Common myeloid progenitor, CD34-positive (primary cell): ENCODE results near the gene VWA5B2.
"Not testable (repeated sequence)": the region's sequence is repeated elsewhere in the genome, so short reads cannot be mapped to it uniquely, and the experiment has no call there.

Experiments used
- CTCF ChIA-PET: fragments of 350-600 bp; sonication (Branson Sonifier 250); formaldehyde crosslinking; loops from one replicate; lab custom pipeline; 2021; ENCODE audit warnings: antibody characterized with exemption; lab: Charles Lee
- POLR2A ChIA-PET: fragments of 350-600 bp; sonication (Branson Sonifier 250); formaldehyde crosslinking; loops from one replicate; lab custom pipeline; 2021; ENCODE audit warnings: antibody characterized with exemption; lab: Charles Lee
- DNase-seq, 3 donors: peaks; one replicate each; pipeline versions ENCODE4 v3.0.0 to v3.0.0-alpha.2; 2013
- H3K27ac ChIP-seq, 2 experiments: 1 replicate in 1 of 2; 2 replicates in 1 of 2; pipeline ENCODE4 v1.7.0; 2013; ENCODE audit warnings: inconsistent platforms in 2 of 2, low read length in 2 of 2, mild to moderate bottlenecking in 2 of 2, low read depth in 1 of 2, moderate library complexity in 1 of 2; ENCODE audit not compliant: severe bottlenecking in 2 of 2, insufficient read depth in 1 of 2, poor library complexity in 1 of 2
- H3K27me3 ChIP-seq, 5 experiments: replicated peaks in 2 of 5; 1 replicate in 3 of 5; 2 replicates in 2 of 5; pipeline versions ENCODE4 v1.6.1 to v1.7.0; 2013; ENCODE audit warnings: low read length in 4 of 5, mild to moderate bottlenecking in 2 of 5, moderate library complexity in 2 of 5, inconsistent platforms in 1 of 5; ENCODE audit not compliant: insufficient read depth in 5 of 5, control insufficient read depth in 4 of 5
- H3K36me3 ChIP-seq, 4 experiments: 1 replicate in 2 of 4; 2 replicates in 2 of 4; pipeline versions ENCODE4 v1.6.1 to v1.7.0; 2013; ENCODE audit warnings: low read length in 3 of 4, control low read depth in 1 of 4, mild to moderate bottlenecking in 1 of 4; ENCODE audit not compliant: control insufficient read depth in 4 of 4, insufficient read depth in 4 of 4
- H3K4me1 ChIP-seq, 4 experiments: 1 replicate in 3 of 4; 2 replicates in 1 of 4; pipeline versions ENCODE4 v1.6.1 to v1.7.1; 2013; ENCODE audit warnings: low read length in 3 of 4, mild to moderate bottlenecking in 3 of 4, control low read depth in 1 of 4, inconsistent platforms in 1 of 4, moderate library complexity in 1 of 4; ENCODE audit not compliant: control insufficient read depth in 4 of 4, insufficient read depth in 4 of 4; ENCODE audit errors: control extremely low read depth in 1 of 4
- H3K4me3 ChIP-seq, 7 experiments: 1 replicate in 4 of 7; 2 replicates in 3 of 7; pipeline versions ENCODE4 v1.5.1 to v1.7.0; 2013; ENCODE audit warnings: mild to moderate bottlenecking in 7 of 7, low read length in 6 of 7, moderate library complexity in 6 of 7, inconsistent platforms in 2 of 7, low read depth in 2 of 7, control low read depth in 1 of 7; ENCODE audit not compliant: insufficient read depth in 4 of 7, control insufficient read depth in 1 of 7; ENCODE audit errors: extremely low read depth in 1 of 7
- H3K9me3 ChIP-seq, 5 experiments: 1 replicate in 4 of 5; 2 replicates in 1 of 5; pipeline versions ENCODE4 v1.6.1 to v1.7.1; 2013; ENCODE audit warnings: low read length in 4 of 5, mild to moderate bottlenecking in 2 of 5, inconsistent platforms in 1 of 5, low read depth in 1 of 5, moderate library complexity in 1 of 5; ENCODE audit not compliant: control insufficient read depth in 4 of 5, insufficient read depth in 2 of 5; ENCODE audit errors: control extremely low read depth in 1 of 5
- WGBS: methylation state at CpG from one replicate; pipeline ENCODE4 v1.1.5; 2013; ENCODE audit not compliant: insufficient coverage; 5-methylcytosine and 5-hydroxymethylcytosine counted together

The VWA5B2 gene

DNA sequence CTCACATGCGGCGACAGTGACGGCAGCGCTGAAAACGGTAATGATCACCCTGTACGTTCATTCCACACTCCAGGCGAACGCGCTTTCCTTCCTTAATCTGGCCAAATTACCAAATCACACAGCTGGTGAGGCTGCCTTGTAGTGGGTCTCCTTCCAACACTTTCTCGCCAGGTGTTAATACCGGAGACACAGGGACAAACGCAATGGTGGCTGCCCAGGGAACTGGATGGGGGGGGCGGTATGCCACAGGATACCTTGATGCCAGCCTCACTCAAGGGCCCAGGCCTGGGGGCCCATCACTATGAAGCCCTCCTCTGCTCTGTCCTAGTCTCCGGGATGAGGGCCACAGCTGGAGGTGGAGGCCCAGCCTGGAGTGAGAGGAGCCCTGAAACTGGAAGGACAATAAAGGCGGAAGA, 33.4 kb downstream of the VWA5B2 start:
- Histone ChIP-seq H3K9me3 (no peaks in the 10 kb centered on the region), H3K4me3 (peak overlapping the region in 1 of 7 experiments; percentile 16), H3K27ac (no peak overlapping the region), H3K36me3 (peaks cover 0 to 8% (median 7%) of the 10 kb centered on the region in 4 experiments), H3K4me1 (peaks cover 0 to 28% (median 22%) of the 10 kb centered on the region in 4 experiments), H3K27me3 (peaks cover 9 to 72% (median 18%) of the 10 kb centered on the region in 5 experiments)
- no peak for DNase-seq
- ChIA-PET CTCF (interaction anchor here (1.2 kb wide), 1 partner anchor 35 kb away, joined by 5 read pairs; no protein-coding TSS in a partner anchor), POLR2A (no interaction called here)
- WGBS, result 19% methylated on average over 13 of the region's 15 CpGs

DNA sequence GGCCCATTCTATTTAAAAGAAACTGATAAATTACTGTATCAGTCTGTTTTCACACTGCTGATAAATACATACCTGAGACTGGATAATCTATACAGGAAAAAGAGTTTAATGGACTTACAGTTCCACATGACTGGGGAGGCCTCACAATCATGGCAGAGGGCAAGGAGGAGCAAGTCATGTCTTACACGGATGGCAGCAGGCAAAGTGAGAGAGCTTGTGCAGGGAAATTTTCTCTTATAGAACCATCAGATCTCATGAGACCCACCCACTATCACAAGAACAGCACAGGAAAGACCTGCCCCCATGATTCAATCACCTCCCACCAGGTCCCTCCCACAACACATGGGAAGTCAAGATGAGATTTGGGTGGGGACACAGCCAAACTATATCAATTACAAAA, 37.9 kb downstream of the VWA5B2 start:
- CTCF ChIA-PET, result not testable (repeated sequence)

DNA sequence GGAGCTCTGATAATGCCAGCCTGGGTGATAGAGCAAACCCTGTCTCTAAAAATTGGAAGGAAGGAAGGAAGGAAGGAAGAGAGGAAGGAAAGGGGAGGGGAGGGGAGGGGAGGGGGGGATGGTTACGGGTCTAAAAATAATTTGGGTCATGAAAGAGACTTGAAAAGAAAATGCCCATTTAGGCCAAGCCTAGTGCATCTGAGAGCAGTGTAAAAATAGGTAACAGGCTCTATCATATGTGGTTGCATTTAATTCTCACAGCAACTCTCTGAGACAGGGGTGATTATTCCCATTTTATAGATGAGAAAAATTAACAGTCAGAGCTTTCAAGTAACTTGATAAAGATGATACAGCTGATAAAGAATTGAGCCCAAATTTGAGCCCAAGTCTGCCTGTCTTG, 42.9 kb downstream of the VWA5B2 start:
- POLR2A ChIA-PET, result interaction anchor here (0.6 kb wide), 1 partner anchor 466 kb away, joined by 5 read pairs; no protein-coding TSS in a partner anchor
- Histone ChIP-seq H3K36me3 (no peaks in the 10 kb centered on the region), H3K4me1 (peaks cover 0 to 7% (median under 1%) of the 10 kb centered on the region in 4 experiments), H3K27ac (no peak overlapping the region), H3K27me3 (peaks cover 10 to 58% (median 13%) of the 10 kb centered on the region in 5 experiments), H3K4me3 (no peak overlapping the region), H3K9me3 (peaks cover 0 to 4% (median 0%) of the 10 kb centered on the region in 5 experiments)
- 71% methylated on average over 1 of the region's 1 CpG for WGBS
- CTCF ChIA-PET, result interaction anchor here (2.7 kb wide), 1 partner anchor 10 kb away, joined by 6 read pairs; no protein-coding TSS in a partner anchor
- no peak for DNase-seq

More for the DNA sequence above, 37.9 kb downstream of the VWA5B2 start:
- H3K36me3 ChIP-seq, DNase-seq, H3K4me3 ChIP-seq, POLR2A ChIA-PET, H3K27ac ChIP-seq, H3K4me1 ChIP-seq, H3K9me3 ChIP-seq: not testable (repeated sequence)
- peaks cover 7 to 52% (median 12%) of the 10 kb centered on the region in 5 experiments for H3K27me3 ChIP-seq
- no CpG with 5 or more reads among the region's 1 CpG for WGBS

DNA sequence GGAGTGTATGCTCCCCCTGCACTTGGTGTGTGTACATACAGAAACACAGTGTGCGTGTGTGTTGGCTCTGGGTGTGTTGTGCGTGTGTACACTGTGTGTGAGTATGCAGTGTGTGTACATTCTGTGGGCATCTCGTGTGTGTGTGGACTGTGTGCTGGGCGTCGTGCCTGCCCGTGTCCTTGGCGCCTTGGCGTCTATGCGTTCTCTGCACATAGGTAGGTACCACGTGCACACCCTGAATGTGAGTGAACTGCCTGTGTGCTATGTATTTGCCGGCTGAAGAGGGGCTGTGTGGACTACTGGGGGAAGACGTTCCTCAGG, 46.0 kb downstream of the VWA5B2 start:
- WGBS, result 71% methylated on average over 7 of the region's 12 CpGs
- H3K27me3 ChIP-seq, result peaks cover 8 to 56% (median 19%) of the 10 kb centered on the region in 5 experiments
- CTCF ChIA-PET, result no interaction called here

DNA sequence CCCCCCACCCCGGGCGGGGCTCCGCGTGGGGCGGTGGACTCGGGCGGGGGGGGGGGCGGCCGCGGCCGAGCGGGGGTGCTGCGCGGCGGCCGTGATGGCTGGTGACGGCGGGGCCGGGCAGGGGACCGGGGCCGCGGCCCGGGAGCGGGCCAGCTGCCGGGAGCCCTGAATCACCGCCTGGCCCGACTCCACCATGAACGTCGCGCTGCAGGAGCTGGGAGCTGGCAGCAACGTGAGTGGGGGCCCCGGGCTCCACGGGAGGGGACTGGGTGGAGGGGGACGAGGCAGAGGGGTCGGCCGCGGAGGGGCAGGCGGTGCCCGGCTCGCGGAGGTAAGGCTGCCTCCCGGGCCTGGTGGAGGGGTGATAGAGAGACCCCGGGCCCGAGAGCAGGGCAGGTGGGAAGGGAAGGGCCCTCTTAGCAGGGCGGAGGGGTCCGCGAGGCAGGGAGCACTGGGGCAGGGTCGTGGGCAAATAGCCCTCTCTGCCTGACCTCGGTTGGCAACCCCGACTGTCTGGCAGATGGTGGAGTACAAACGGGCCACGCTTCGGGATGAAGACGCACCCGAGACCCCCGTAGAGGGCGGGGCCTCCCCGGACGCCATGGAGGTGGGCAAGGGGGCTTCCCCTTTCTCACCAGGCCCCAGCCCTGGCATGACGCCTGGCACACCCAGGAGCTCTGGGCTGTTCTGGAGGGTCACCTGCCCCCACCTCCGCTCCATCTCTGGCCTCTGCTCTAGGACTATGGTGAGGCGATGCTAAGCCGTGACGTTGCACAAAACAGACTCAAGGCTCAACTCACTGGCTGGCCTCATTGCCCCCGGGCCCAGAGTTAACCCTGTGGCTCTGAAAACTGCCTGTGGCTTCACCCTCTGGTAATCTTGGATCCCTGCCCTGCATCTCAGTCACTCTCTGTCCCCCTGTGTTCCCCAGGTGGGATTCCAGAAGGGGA, 46.9 kb downstream of the VWA5B2 start, which contains the start of gene ECE2:
ECE2 (plus strand) TSS at position 62 of the 950 bp plus-strand sequence; CDS start at position 194, 132 bp downstream.
- POLR2A ChIA-PET, result no interaction called here
- H3K27ac ChIP-seq, result no peak within 1 kb of the TSS
- no peaks in the 10 kb centered on the region for H3K36me3 ChIP-seq
- CTCF ChIA-PET, result no interaction called here
- 16% methylated on average over 50 of the region's 65 CpGs for WGBS
- H3K4me3 ChIP-seq, result no peak within 1 kb of the TSS
- peaks cover 0 to 7% (median under 1%) of the 10 kb centered on the region in 4 experiments for H3K4me1 ChIP-seq
- DNase-seq, result no peak
- H3K9me3 ChIP-seq, result peaks cover 0 to 4% (median 0%) of the 10 kb centered on the region in 5 experiments
- peaks cover 8 to 56% (median 19%) of the 10 kb centered on the region in 5 experiments for H3K27me3 ChIP-seq

More for the DNA sequence above, 46.0 kb downstream of the VWA5B2 start:
- peaks cover 0 to 4% (median 0%) of the 10 kb centered on the region in 5 experiments for H3K9me3 ChIP-seq
- POLR2A ChIA-PET, result no interaction called here
- H3K27ac ChIP-seq, result no peak overlapping the region
- peaks cover 0 to 7% (median under 1%) of the 10 kb centered on the region in 4 experiments for H3K4me1 ChIP-seq
- no peak overlapping the region for H3K4me3 ChIP-seq
- no peaks in the 10 kb centered on the region for H3K36me3 ChIP-seq
- DNase-seq, result no peak

DNA sequence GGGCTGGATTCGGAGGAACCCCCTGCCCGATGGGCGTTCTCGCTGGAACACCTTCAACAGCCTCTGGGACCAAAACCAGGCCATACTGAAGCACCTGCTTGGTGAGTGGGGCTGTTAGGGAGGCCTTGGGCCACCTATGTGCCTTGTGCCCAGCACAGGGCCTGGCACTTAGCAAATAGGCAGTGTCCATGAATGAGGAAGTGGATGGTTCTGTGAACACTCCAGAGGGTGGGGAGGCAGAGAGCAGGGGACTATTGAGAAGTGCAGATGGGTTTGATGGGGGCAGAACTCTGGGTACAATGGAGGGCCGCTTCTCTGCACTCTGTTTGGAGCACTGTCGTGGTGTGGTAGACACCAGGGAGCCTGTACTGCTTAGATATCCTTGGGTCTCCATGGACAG, 48.0 kb downstream of the VWA5B2 start:
- ChIA-PET POLR2A (no interaction called here), CTCF (no interaction called here)
- H3K4me1 ChIP-seq, result peaks cover 0 to 7% (median under 1%) of the 10 kb centered on the region in 4 experiments
- no peak overlapping the region for H3K27ac ChIP-seq
- H3K9me3 ChIP-seq, result peaks cover 0 to 4% (median 0%) of the 10 kb centered on the region in 5 experiments
- no peaks in the 10 kb centered on the region for H3K36me3 ChIP-seq
- 93% methylated on average over 6 of the region's 6 CpGs for WGBS
- DNase-seq, result no peak
- H3K27me3 ChIP-seq, result peaks cover 8 to 55% (median 17%) of the 10 kb centered on the region in 5 experiments
- H3K4me3 ChIP-seq, result no peak overlapping the region
